HepG2 (cell line): ENCODE data around the gene REEP3. TPM values are rescaled to one million over a fixed set of nuclear protein-coding genes. Genes with fewer than 3 reads are reported as not detected.

Experiments
- EED ChIP-seq: sonication (generic); formaldehyde crosslinking; IDR thresholded peaks from 2 replicates; pipeline ENCODE4 v1.5.0; 2020; ENCODE audit warnings: mild to moderate bottlenecking, missing genetic modification reagents
- ELF3 ChIP-seq: IDR thresholded peaks from 2 replicates; pipeline ENCODE4 v1.6.1; 2016; ENCODE audit warnings: missing genetic modification reagents, missing compliant biosample characterization
- EZH2 ChIP-seq: conservative IDR thresholded peaks from 2 replicates; pipeline ENCODE4 v1.6.1; 2012; ENCODE audit warnings: mild to moderate bottlenecking, low read depth, low read length, moderate library complexity
- FOXJ3 ChIP-seq: sonication (generic); formaldehyde crosslinking; IDR thresholded peaks from 2 replicates; pipeline ENCODE4 v1.4.0; 2020; ENCODE audit warnings: missing genetic modification reagents, mild to moderate bottlenecking, borderline replicate concordance
- GATAD2A ChIP-seq: IDR thresholded peaks from 2 replicates; pipeline ENCODE4 v1.6.1; 2016
- IRF2 ChIP-seq: IDR thresholded peaks from 2 replicates; pipeline ENCODE4 v1.6.1; 2018; ENCODE audit warnings: missing genetic modification reagents, missing compliant biosample characterization
- MIER3 ChIP-seq: IDR thresholded peaks from 2 replicates; pipeline ENCODE4 v1.6.1; 2016; ENCODE audit warnings: missing compliant biosample characterization, borderline replicate concordance
- SSRP1 ChIP-seq: IDR thresholded peaks from 2 replicates; pipeline ENCODE4 v1.6.1; 2016; ENCODE audit warnings: control low read depth
- TARDBP ChIP-seq: sonication (generic); formaldehyde crosslinking; IDR thresholded peaks from 2 replicates; pipeline ENCODE4 v1.8.0; 2022; ENCODE audit warnings: mild to moderate bottlenecking, missing genetic modification reagents
- ZNF292 ChIP-seq: sonication (generic); formaldehyde crosslinking; IDR thresholded peaks from 2 replicates; pipeline ENCODE4 v1.8.1; 2022; ENCODE audit warnings: mild to moderate bottlenecking, low read depth, missing genetic modification reagents, borderline replicate concordance
- ZNF296 ChIP-seq: sonication (generic); formaldehyde crosslinking; conservative IDR thresholded peaks from 2 replicates; pipeline ENCODE4 v1.5.0; 2020; ENCODE audit warnings: mild to moderate bottlenecking, missing genetic modification reagents
- ZNF317 ChIP-seq: sonication (generic); formaldehyde crosslinking; IDR thresholded peaks from 2 replicates; pipeline ENCODE4 v1.5.0; 2020; ENCODE audit warnings: mild to moderate bottlenecking, missing genetic modification reagents
- ZNF430 ChIP-seq: sonication (generic); formaldehyde crosslinking; IDR thresholded peaks from 2 replicates; pipeline ENCODE4 v1.9.0; 2021; ENCODE audit warnings: mild to moderate bottlenecking, missing genetic modification reagents
- ZNF709 ChIP-seq: sonication (generic); formaldehyde crosslinking; IDR thresholded peaks from 2 replicates; pipeline ENCODE4 v1.5.0; 2020; ENCODE audit warnings: mild to moderate bottlenecking, missing genetic modification reagents
- polyA plus RNA-seq, 8 experiments: library from polyadenylated mRNA; depleted of rRNA in 3 of 8; stranded (reverse) in 7 of 8; unstranded in 1 of 8; fragments of >200 nt; fragmentation: Illumina TruSeq in 4 of 8; extraction: Trizol in 4 of 8; gene quantifications; 2 replicates each; pipeline versions ENCODE4 v1.2.1 to v1.2.3, GENCODE V29; 2011 to 2016; ENCODE audit warnings: low read depth in 4 of 8, missing spikeins in 1 of 8, mixed read lengths in 1 of 8; ENCODE audit not compliant: insufficient read depth in 1 of 8
- total RNA-seq, 5 experiments: library from RNA; depleted of rRNA; stranded (reverse); fragments of >200 nt; fragmentation: Illumina TruSeq; extraction: Trizol; gene quantifications; 2 replicates each; pipeline ENCODE4 v1.2.3, GENCODE V29; 2016; ENCODE audit warnings: low read depth in 1 of 5
- TF ChIP-seq, protein P1 (sequence below): sonication (generic); formaldehyde crosslinking; IDR thresholded peaks from 2 replicates; pipeline ENCODE4 v1.5.0; 2020; ENCODE audit warnings: missing genetic modification reagents
- TF ChIP-seq, protein P2 (sequence below), 2 experiments: fragments of 450-650 bp in 1 of 2; sonication (generic) in 1 of 2; formaldehyde crosslinking in 1 of 2; IDR thresholded peaks; 2 replicates each; pipeline versions ENCODE4 v1.6.1 to v1.8.0; 2016 to 2022; ENCODE audit warnings: antibody characterized with exemption in 1 of 2, mild to moderate bottlenecking in 1 of 2, missing genetic modification reagents in 1 of 2
- TF ChIP-seq, protein P3 (sequence below): IDR thresholded peaks from 2 replicates; pipeline ENCODE4 v1.6.1; 2016; ENCODE audit warnings: mild to moderate bottlenecking

Gene REEP3
- total and polyA plus RNA-seq, 2 of the 13 experiments (the other 11 are each of a cell fraction or from before 2014, with no cell fraction given): 7.1 to 31.4 TPM

DNA sequence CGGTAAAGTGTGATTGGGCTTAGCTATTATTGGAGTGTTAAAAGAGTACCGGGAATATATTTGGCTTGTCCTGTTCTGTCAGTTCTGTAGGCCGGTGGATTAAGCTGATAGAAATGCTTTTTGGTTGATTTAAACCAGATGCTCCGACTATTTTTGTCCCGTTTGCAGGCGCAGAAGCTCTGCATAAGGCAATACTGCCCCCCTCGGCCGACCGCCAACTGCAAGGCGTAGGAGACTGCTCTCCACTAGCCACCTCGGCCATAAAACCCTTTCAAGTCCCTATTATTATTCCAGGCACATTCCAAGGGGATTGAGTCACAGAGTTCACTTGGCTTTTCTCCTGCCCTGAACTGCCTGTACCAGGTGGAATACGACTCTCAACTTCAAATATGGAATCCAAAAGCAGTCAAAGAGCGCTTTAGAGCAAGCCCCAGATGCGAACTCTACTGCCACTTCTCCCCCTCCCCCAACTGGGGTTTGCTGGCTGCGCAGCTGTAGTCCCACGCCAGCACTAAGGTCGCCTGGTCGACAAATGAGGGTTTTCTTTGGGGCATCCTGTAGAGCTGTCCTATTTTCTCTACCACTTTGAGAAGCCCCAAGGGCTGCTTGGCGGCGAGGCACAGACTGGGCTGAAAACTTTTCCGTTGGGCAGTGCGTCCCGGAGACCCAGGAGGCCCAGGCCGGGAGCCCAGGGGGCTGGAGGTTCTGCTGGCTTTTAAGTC, 108.3 kb downstream of the REEP3 start (continued):
- TF ChIP-seq, protein P1, sequence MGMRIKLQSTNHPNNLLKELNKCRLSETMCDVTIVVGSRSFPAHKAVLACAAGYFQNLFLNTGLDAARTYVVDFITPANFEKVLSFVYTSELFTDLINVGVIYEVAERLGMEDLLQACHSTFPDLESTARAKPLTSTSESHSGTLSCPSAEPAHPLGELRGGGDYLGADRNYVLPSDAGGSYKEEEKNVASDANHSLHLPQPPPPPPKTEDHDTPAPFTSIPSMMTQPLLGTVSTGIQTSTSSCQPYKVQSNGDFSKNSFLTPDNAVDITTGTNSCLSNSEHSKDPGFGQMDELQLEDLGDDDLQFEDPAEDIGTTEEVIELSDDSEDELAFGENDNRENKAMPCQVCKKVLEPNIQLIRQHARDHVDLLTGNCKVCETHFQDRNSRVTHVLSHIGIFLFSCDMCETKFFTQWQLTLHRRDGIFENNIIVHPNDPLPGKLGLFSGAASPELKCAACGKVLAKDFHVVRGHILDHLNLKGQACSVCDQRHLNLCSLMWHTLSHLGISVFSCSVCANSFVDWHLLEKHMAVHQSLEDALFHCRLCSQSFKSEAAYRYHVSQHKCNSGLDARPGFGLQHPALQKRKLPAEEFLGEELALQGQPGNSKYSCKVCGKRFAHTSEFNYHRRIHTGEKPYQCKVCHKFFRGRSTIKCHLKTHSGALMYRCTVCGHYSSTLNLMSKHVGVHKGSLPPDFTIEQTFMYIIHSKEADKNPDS: peak; percentile 71; the same call in 1 of the 2 replicates
- TF ChIP-seq, protein P2, sequence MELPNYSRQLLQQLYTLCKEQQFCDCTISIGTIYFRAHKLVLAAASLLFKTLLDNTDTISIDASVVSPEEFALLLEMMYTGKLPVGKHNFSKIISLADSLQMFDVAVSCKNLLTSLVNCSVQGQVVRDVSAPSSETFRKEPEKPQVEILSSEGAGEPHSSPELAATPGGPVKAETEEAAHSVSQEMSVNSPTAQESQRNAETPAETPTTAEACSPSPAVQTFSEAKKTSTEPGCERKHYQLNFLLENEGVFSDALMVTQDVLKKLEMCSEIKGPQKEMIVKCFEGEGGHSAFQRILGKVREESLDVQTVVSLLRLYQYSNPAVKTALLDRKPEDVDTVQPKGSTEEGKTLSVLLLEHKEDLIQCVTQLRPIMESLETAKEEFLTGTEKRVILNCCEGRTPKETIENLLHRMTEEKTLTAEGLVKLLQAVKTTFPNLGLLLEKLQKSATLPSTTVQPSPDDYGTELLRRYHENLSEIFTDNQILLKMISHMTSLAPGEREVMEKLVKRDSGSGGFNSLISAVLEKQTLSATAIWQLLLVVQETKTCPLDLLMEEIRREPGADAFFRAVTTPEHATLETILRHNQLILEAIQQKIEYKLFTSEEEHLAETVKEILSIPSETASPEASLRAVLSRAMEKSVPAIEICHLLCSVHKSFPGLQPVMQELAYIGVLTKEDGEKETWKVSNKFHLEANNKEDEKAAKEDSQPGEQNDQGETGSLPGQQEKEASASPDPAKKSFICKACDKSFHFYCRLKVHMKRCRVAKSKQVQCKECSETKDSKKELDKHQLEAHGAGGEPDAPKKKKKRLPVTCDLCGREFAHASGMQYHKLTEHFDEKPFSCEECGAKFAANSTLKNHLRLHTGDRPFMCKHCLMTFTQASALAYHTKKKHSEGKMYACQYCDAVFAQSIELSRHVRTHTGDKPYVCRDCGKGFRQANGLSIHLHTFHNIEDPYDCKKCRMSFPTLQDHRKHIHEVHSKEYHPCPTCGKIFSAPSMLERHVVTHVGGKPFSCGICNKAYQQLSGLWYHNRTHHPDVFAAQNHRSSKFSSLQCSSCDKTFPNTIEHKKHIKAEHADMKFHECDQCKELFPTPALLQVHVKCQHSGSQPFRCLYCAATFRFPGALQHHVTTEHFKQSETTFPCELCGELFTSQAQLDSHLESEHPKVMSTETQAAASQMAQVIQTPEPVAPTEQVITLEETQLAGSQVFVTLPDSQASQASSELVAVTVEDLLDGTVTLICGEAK (IDR thresholded peaks at IDR 0.05): no peak
- TF ChIP-seq, protein P2 (CRISPR knock-in tag; IDR thresholded peaks at IDR 0.05): peak; percentile 29; the same call in 1 of the 2 replicates
- TF ChIP-seq ELF3 (CRISPR knock-in tag): peak; percentile 20; the same call in 1 of the 2 replicates
- TF ChIP-seq FOXJ3: peak; percentile 60; the same call in 1 of the 2 replicates
- TF ChIP-seq TARDBP (CRISPR knock-in tag): peak; percentile 51; the same call in 1 of the 2 replicates
- TF ChIP-seq GATAD2A (CRISPR knock-in tag): peak; percentile 58
- TF ChIP-seq EED (CRISPR knock-in tag): peak; percentile 41; the same call in 1 of the 2 replicates
- TF ChIP-seq ZNF292 (CRISPR knock-in tag): peak; percentile 26; the same call in 1 of the 2 replicates
- 0 out of 2 replicates have a peak, but pooled peaks have one; percentile 32 for TF ChIP-seq ZNF709 (CRISPR knock-in tag)
- peak; percentile 46; the same call in 1 of the 2 replicates for TF ChIP-seq ZNF317 (CRISPR knock-in tag)
- TF ChIP-seq ZNF296 (CRISPR knock-in tag): no peak
- peak; percentile 35; the same call in 1 of the 2 replicates for TF ChIP-seq IRF2 (CRISPR knock-in tag)
- TF ChIP-seq EZH2: no peak
- TF ChIP-seq, protein P3, sequence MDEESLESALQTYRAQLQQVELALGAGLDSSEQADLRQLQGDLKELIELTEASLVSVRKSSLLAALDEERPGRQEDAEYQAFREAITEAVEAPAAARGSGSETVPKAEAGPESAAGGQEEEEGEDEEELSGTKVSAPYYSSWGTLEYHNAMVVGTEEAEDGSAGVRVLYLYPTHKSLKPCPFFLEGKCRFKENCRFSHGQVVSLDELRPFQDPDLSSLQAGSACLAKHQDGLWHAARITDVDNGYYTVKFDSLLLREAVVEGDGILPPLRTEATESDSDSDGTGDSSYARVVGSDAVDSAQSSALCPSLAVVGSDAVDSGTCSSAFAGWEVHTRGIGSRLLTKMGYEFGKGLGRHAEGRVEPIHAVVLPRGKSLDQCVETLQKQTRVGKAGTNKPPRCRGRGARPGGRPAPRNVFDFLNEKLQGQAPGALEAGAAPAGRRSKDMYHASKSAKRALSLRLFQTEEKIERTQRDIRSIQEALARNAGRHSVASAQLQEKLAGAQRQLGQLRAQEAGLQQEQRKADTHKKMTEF (CRISPR knock-in tag): peak; percentile 32; the same call in 1 of the 2 replicates
- TF ChIP-seq SSRP1 (CRISPR knock-in tag): 0 out of 2 replicates have a peak, but pooled peaks have one; percentile 33
- TF ChIP-seq ZNF430 (CRISPR knock-in tag): 0 out of 2 replicates have a peak, but pooled peaks have one; percentile 76
- TF ChIP-seq MIER3 (CRISPR knock-in tag): 0 out of 2 replicates have a peak, but pooled peaks have one; percentile 10
